CD4-positive, alpha-beta T cell (primary cell): ENCODE measurements around the gene LDLRAD4. TPM values are rescaled to one million over a fixed set of nuclear protein-coding genes. Genes with fewer than 3 reads are reported as not detected.

Experiments used
- ATAC-seq: fragments of 200-7000 bp; cut with Tn5 transposase; one replicate; pipeline ENCODE4 v1.10.0; 2022; ENCODE audit warnings: mild to moderate bottlenecking; ENCODE audit not compliant: poor library complexity
- CTCF ChIA-PET: fragments of 350-600 bp; sonication (Branson Sonifier 250); formaldehyde crosslinking; loops from one replicate; lab custom pipeline; 2021; ENCODE audit warnings: antibody characterized with exemption, inconsistent platforms; lab: Charles Lee
- POLR2A ChIA-PET: fragments of 350-600 bp; sonication (Branson Sonifier 250); formaldehyde crosslinking; loops from one replicate; lab custom pipeline; 2021; ENCODE audit warnings: antibody characterized with exemption, inconsistent platforms; lab: Charles Lee
- DNase-seq, 14 experiments: peaks; one replicate each; pipeline ENCODE4 v3.0.0-alpha.2; 2013 to 2020; ENCODE audit warnings: mixed read lengths in 2 of 14
- H3K27ac ChIP-seq, 2 donors: one replicate each; pipeline versions ENCODE4 v1.5.1 to v1.7.0; 2013; ENCODE audit warnings: low read length in 2 of 2, low read depth in 1 of 2, mild to moderate bottlenecking in 1 of 2
- H3K27me3 ChIP-seq, 2 experiments: 1 replicate in 1 of 2; 2 replicates in 1 of 2; pipeline versions ENCODE4 v1.6.1 to v1.7.0; 2013; ENCODE audit warnings: low read length in 2 of 2, control low read depth in 1 of 2, mild to moderate bottlenecking in 1 of 2, moderate library complexity in 1 of 2; ENCODE audit not compliant: insufficient read depth in 2 of 2, control insufficient read depth in 1 of 2
- H3K36me3 ChIP-seq: one replicate; pipeline ENCODE4 v1.6.1; 2013; ENCODE audit warnings: low read length, control low read depth; ENCODE audit not compliant: insufficient read depth
- H3K4me1 ChIP-seq: one replicate; pipeline ENCODE4 v1.6.1; 2013; ENCODE audit warnings: low read length, control low read depth; ENCODE audit not compliant: insufficient read depth
- H3K4me3 ChIP-seq: one replicate; pipeline ENCODE4 v1.5.1; 2013; ENCODE audit warnings: mild to moderate bottlenecking, low read length, moderate library complexity
- H3K9me3 ChIP-seq, 2 experiments: 1 replicate in 1 of 2; 2 replicates in 1 of 2; pipeline versions ENCODE4 v1.6.1 to v1.7.0; 2013; ENCODE audit warnings: low read length in 2 of 2, mild to moderate bottlenecking in 2 of 2, control low read depth in 1 of 2, moderate library complexity in 1 of 2; ENCODE audit not compliant: control insufficient read depth in 1 of 2, insufficient read depth in 1 of 2
- H3K27ac Mint-ChIP-seq: one replicate; pipeline ENCODE4 v1.8.0; 2020; ENCODE audit warnings: mixed read lengths
- H3K27me3 Mint-ChIP-seq: one replicate; pipeline ENCODE4 v1.8.0; 2021; ENCODE audit warnings: mixed read lengths
- H3K36me3 Mint-ChIP-seq: one replicate; pipeline ENCODE4 v1.8.0; 2021; ENCODE audit warnings: low read depth, mixed read lengths
- H3K4me1 Mint-ChIP-seq: one replicate; pipeline ENCODE4 v1.8.0; 2021; ENCODE audit warnings: low read depth, mixed read lengths
- H3K4me3 Mint-ChIP-seq: one replicate; pipeline ENCODE4 v1.8.0; 2020; ENCODE audit warnings: mild to moderate bottlenecking, mixed read lengths
- H3K9me3 Mint-ChIP-seq: one replicate; pipeline ENCODE4 v1.8.0; 2020; ENCODE audit warnings: mixed read lengths
- intact Hi-C, 2 experiments: fragments of 100-400 bp; cut with DNase I in 1 of 2; cut with micrococcal nuclease in 1 of 2; formaldehyde crosslinking; loops; one replicate each; pipeline versions ENCODE4 v1.15.1 to v1.9.0; 2023 to 2025; cut with DNase I, micrococcal nuclease
- total RNA-seq, 174 experiments: library from RNA in 2 of 174; stranded (reverse) in 2 of 174; gene quantifications; one replicate each; pipeline ENCODE4 v1.2.3 and lab custom pipeline; 2021 to 2026
- TF ChIP-seq, protein P1 (sequence below): fragments of 200-600 bp; IDR thresholded peaks from one replicate; pipeline ENCODE4 v1.8.0; 2022; ENCODE audit warnings: antibody characterized with exemption, mild to moderate bottlenecking

LDLRAD4 gene
- total RNA-seq, 2 experiments from 2014 or later: 51.9 to 52.7 TPM

DNA sequence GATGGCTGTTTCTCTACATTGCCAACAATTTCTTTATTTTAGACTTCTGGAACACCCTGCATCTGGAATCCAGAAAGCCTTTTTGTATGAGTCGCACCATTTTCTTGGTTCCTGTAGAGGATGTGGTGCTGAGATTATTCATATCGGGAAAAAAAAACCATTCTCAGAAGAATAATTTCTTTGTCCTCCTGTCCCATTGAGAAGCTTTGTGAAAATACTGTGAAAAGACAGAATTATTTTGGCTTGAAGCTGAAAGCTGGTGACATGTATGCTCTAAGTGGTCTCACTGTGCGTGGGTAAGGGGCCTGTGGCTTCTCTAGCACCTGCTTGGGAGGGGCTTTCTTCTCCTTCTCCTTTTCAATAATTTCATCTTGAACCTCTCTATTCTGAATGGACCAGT lies 369.4 kb downstream of the LDLRAD4 start:
- Mint-ChIP-seq H3K4me3 (no peak overlapping the region), H3K27ac (peak overlapping the region; percentile 61), H3K27me3 (no peaks in the 10 kb centered on the region), H3K4me1 (peaks cover 62% of the 10 kb centered on the region), H3K36me3 (peaks cover 33% of the 10 kb centered on the region), H3K9me3 (no peaks in the 10 kb centered on the region)
- ChIA-PET POLR2A (no interaction called here), CTCF (no interaction called here)
- intact Hi-C loops: no loop called here
- Histone ChIP-seq H3K4me1 (peaks cover 31% of the 10 kb centered on the region), H3K36me3 (peaks cover 5% of the 10 kb centered on the region), H3K27ac (no peak overlapping the region), H3K27me3 (no peaks in the 10 kb centered on the region), H3K4me3 (no peak overlapping the region), H3K9me3 (no peaks in the 10 kb centered on the region)
- TF ChIP-seq, protein P1, sequence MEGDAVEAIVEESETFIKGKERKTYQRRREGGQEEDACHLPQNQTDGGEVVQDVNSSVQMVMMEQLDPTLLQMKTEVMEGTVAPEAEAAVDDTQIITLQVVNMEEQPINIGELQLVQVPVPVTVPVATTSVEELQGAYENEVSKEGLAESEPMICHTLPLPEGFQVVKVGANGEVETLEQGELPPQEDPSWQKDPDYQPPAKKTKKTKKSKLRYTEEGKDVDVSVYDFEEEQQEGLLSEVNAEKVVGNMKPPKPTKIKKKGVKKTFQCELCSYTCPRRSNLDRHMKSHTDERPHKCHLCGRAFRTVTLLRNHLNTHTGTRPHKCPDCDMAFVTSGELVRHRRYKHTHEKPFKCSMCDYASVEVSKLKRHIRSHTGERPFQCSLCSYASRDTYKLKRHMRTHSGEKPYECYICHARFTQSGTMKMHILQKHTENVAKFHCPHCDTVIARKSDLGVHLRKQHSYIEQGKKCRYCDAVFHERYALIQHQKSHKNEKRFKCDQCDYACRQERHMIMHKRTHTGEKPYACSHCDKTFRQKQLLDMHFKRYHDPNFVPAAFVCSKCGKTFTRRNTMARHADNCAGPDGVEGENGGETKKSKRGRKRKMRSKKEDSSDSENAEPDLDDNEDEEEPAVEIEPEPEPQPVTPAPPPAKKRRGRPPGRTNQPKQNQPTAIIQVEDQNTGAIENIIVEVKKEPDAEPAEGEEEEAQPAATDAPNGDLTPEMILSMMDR: no peak
- no peak for DNase-seq
- ATAC-seq: no peak

DNA sequence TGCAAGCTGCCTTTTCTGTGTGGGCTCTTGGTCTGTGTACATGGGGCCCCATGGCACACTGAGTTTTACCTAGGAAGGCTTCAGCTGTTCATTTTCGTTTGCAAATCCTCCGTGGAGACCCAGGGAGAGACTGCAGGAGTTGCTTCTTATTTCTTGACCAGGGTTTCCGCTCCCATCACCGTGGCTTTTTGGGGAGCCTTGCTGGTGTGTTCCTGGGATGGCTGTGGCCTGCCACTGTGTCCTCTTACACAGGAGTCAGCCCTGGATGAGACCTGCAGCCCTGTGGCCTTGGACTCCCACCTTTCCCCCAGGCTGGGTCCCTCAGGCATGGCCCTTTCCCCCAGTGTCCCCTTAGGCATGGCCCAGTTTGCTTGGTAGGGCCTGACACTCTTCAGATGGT lies 370.8 kb downstream of the LDLRAD4 start:
- POLR2A ChIA-PET: no interaction called here
- Histone ChIP-seq H3K9me3 (peaks cover 0 to 6% of the 10 kb centered on the region in 2 experiments), H3K36me3 (peaks cover 4% of the 10 kb centered on the region), H3K4me1 (peaks cover 25% of the 10 kb centered on the region), H3K4me3 (no peak overlapping the region), H3K27ac (no peak overlapping the region), H3K27me3 (no peaks in the 10 kb centered on the region)
- TF ChIP-seq, protein P1: no peak
- Mint-ChIP-seq H3K9me3 (no peaks in the 10 kb centered on the region), H3K4me3 (no peak overlapping the region), H3K27ac (no peak overlapping the region), H3K27me3 (no peaks in the 10 kb centered on the region), H3K4me1 (peaks cover 58% of the 10 kb centered on the region), H3K36me3 (peaks cover 29% of the 10 kb centered on the region)
- intact Hi-C loops: no loop called here
- CTCF ChIA-PET: no interaction called here
- ATAC-seq (no peak), DNase-seq (no peak)

DNA sequence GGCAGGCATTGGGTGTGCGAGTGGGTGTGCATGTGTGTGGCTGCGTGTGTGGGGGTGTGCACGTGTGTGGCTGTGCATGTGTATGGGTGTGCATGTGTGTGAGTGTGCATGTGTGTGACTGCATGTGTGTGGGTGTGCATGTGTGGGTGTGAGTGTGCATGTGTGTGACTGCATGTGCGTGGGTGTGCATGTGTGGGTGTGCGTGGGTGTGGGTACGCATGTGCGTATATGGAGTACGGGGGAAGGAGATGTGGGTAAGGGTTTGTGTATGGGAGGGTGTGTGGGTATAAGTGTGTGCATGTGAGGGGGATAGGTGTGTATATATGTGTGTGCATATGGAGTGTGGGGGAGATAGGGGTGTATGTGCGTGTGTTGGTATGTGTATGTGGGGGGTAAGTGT lies 371.4 kb downstream of the LDLRAD4 start:
- Mint-ChIP-seq H3K27ac (no peak overlapping the region), H3K9me3 (no peaks in the 10 kb centered on the region), H3K36me3 (peaks cover 29% of the 10 kb centered on the region), H3K4me3 (no peak overlapping the region), H3K27me3 (no peaks in the 10 kb centered on the region), H3K4me1 (peaks cover 56% of the 10 kb centered on the region)
- H3K36me3 ChIP-seq: no peaks in the 10 kb centered on the region
- TF ChIP-seq, protein P1: no peak
- no peaks in the 10 kb centered on the region for H3K27me3 ChIP-seq
- DNase-seq: no peak
- peaks cover 23% of the 10 kb centered on the region for H3K4me1 ChIP-seq
- no peak for ATAC-seq
- intact Hi-C loops: no loop called here
- H3K27ac ChIP-seq: no peak overlapping the region
- H3K9me3 ChIP-seq: peaks cover 0 to 8% of the 10 kb centered on the region in 2 experiments
- POLR2A ChIA-PET: no interaction called here
- CTCF ChIA-PET: no interaction called here
- no peak overlapping the region for H3K4me3 ChIP-seq
